Osteoblast (primary cell): ENCODE measurements around the gene TMEM213. TPM values are rescaled to one million over a fixed set of nuclear protein-coding genes. Genes with fewer than 3 reads are reported as not detected.

Experiments
- DNase-seq: peaks from one replicate; pipeline ENCODE4 v3.0.0; 2011; ENCODE audit warnings: low spot score, mixed read lengths; ENCODE audit not compliant: insufficient read length; ENCODE audit errors: missing footprints
- H2AFZ ChIP-seq: 2 replicates; pipeline ENCODE4 v1.6.0; 2011; ENCODE audit warnings: mild to moderate bottlenecking, low read length
- H3K27ac ChIP-seq: 2 replicates; pipeline ENCODE4 v1.5.1; 2011; ENCODE audit warnings: mild to moderate bottlenecking, low read depth, low read length, moderate library complexity
- H3K27me3 ChIP-seq: 2 replicates; pipeline ENCODE4 v1.6.0; 2012; ENCODE audit warnings: mild to moderate bottlenecking, control low read depth, inconsistent platforms, low read length, moderate library complexity; ENCODE audit not compliant: insufficient read depth
- H3K36me3 ChIP-seq: 2 replicates; pipeline ENCODE4 v1.5.1; 2011; ENCODE audit warnings: mild to moderate bottlenecking, low read length, control low read depth, moderate library complexity; ENCODE audit not compliant: insufficient read depth
- H3K4me1 ChIP-seq: 2 replicates; pipeline ENCODE4 v1.5.1; 2011; ENCODE audit warnings: mild to moderate bottlenecking, low read length, control low read depth, moderate library complexity; ENCODE audit not compliant: insufficient read depth
- H3K4me2 ChIP-seq: 2 replicates; pipeline ENCODE4 v1.6.0; 2011; ENCODE audit warnings: mild to moderate bottlenecking, low read length; ENCODE audit not compliant: insufficient read depth
- H3K4me3 ChIP-seq: fragments of 200-600 bp; sonication (generic); 3 replicates; pipeline ENCODE4 v1.5.1; 2012; ENCODE audit warnings: mild to moderate bottlenecking, low read length, inconsistent platforms; ENCODE audit not compliant: insufficient read depth
- H3K79me2 ChIP-seq: 2 replicates; pipeline ENCODE4 v1.6.0; 2012; ENCODE audit warnings: mild to moderate bottlenecking, low read length, control low read depth, inconsistent platforms; ENCODE audit not compliant: insufficient read depth
- H3K9me3 ChIP-seq: 2 replicates; pipeline ENCODE4 v1.5.1; 2011; ENCODE audit warnings: low read depth, low read length, control low read depth
- H4K20me1 ChIP-seq: 2 replicates; pipeline ENCODE4 v1.6.0; 2012; ENCODE audit warnings: mild to moderate bottlenecking, low read length, control low read depth; ENCODE audit not compliant: insufficient read depth
- CTCF ChIP-seq: IDR thresholded peaks from 2 replicates; pipeline ENCODE4 v1.5.1; 2011; ENCODE audit warnings: mild to moderate bottlenecking, low read depth, low read length, moderate library complexity; ENCODE audit errors: extremely low read depth
- total RNA-seq: library from RNA; depleted of rRNA; stranded (reverse); fragments of >200 nt; gene quantifications from 2 replicates; pipeline ENCODE4 v1.2.3, GENCODE V29; 2012

Gene TMEM213
- total RNA-seq, 1 donor = not detected

- H3K27me3 ChIP-seq = no peaks in the 10 kb centered on the region
- no peak overlapping the region for H3K27ac ChIP-seq
- H3K4me1 ChIP-seq = no peaks in the 10 kb centered on the region
- no peak overlapping the region for H3K4me3 ChIP-seq
- no peak overlapping the region for H2AFZ ChIP-seq
- no peak overlapping the region for H3K4me2 ChIP-seq
- no peaks in the 10 kb centered on the region for H3K9me3 ChIP-seq
- H3K79me2 ChIP-seq = no peaks in the 10 kb centered on the region
- no peak for TF ChIP-seq CTCF
- no peaks in the 10 kb centered on the region for H4K20me1 ChIP-seq
- DNase-seq = no peak
- peaks cover 4% of the 10 kb centered on the region for H3K36me3 ChIP-seq
Measured at GRCh38 chr7:138832966-138833365, 35.2 kb downstream of the TMEM213 start.

GRCh38 chr7:138833596-138833995 is 35.8 kb downstream of the TMEM213 start:
- Histone ChIP-seq H3K9me3 (no peaks in the 10 kb centered on the region), H4K20me1 (no peaks in the 10 kb centered on the region), H3K79me2 (no peaks in the 10 kb centered on the region), H2AFZ (no peak overlapping the region), H3K27ac (no peak overlapping the region), H3K27me3 (no peaks in the 10 kb centered on the region), H3K4me1 (no peaks in the 10 kb centered on the region), H3K4me3 (no peak overlapping the region), H3K36me3 (peaks cover 4% of the 10 kb centered on the region), H3K4me2 (no peak overlapping the region)
- no peak for DNase-seq
- TF ChIP-seq CTCF = no peak

GRCh38 chr7:138834583-138834982 is 36.8 kb downstream of the TMEM213 start:
- H3K79me2 ChIP-seq = no peaks in the 10 kb centered on the region
- peaks cover 4% of the 10 kb centered on the region for H3K36me3 ChIP-seq
- H3K27ac ChIP-seq = no peak overlapping the region
- H3K4me3 ChIP-seq = no peak overlapping the region
- no peak overlapping the region for H2AFZ ChIP-seq
- H3K4me2 ChIP-seq = no peak overlapping the region
- H3K27me3 ChIP-seq = no peaks in the 10 kb centered on the region
- no peaks in the 10 kb centered on the region for H4K20me1 ChIP-seq
- no peak for TF ChIP-seq CTCF
- no peaks in the 10 kb centered on the region for H3K9me3 ChIP-seq
- no peak for DNase-seq
- H3K4me1 ChIP-seq = no peaks in the 10 kb centered on the region

- H3K27ac ChIP-seq = no peak overlapping the region
Measured at GRCh38 chr7:138835087-138835486, 37.3 kb downstream of the TMEM213 start.

More at GRCh38 chr7:138835087-138835486, 37.3 kb downstream of the TMEM213 start:
- DNase-seq = no peak
- H3K36me3 ChIP-seq = peaks cover 4% of the 10 kb centered on the region
- no peak overlapping the region for H3K4me3 ChIP-seq
- no peak for TF ChIP-seq CTCF
- H3K79me2 ChIP-seq = no peaks in the 10 kb centered on the region
- H4K20me1 ChIP-seq = no peaks in the 10 kb centered on the region
- no peaks in the 10 kb centered on the region for H3K9me3 ChIP-seq
- H2AFZ ChIP-seq = no peak overlapping the region
- no peak overlapping the region for H3K4me2 ChIP-seq
- H3K27me3 ChIP-seq = no peaks in the 10 kb centered on the region
- H3K4me1 ChIP-seq = no peaks in the 10 kb centered on the region
